Neural progenitor cell (in vitro differentiated cells): ENCODE measurements around the gene CARNS1. TPM values are rescaled to one million over a fixed set of nuclear protein-coding genes. Genes with fewer than 3 reads are reported as not detected.

ENCODE experiments used
- DNase-seq: peaks from one replicate; pipeline ENCODE4 v3.0.0-alpha.2; 2016; ENCODE audit warnings: low spot score
- H2AFZ ChIP-seq: fragments of 200-600 bp; sonication (generic); replicated peaks from 2 replicates; pipeline ENCODE4 v1.6.1; 2016; ENCODE audit warnings: antibody characterized with exemption
- H3F3A ChIP-seq: fragments of 200-600 bp; sonication (generic); 2 replicates; pipeline ENCODE4 v1.6.1; 2016; ENCODE audit warnings: antibody characterized with exemption, low read depth
- H3K27ac ChIP-seq: fragments of 200-600 bp; sonication (generic); 2 replicates; pipeline ENCODE4 v1.5.1; 2016; ENCODE audit warnings: mild to moderate bottlenecking
- H3K27me3 ChIP-seq: fragments of 200-600 bp; sonication (generic); 2 replicates; pipeline ENCODE4 v1.6.1; 2016; ENCODE audit warnings: mild to moderate bottlenecking, moderate library complexity
- H3K36me3 ChIP-seq: fragments of 200-600 bp; sonication (generic); 2 replicates; pipeline ENCODE4 v1.5.1; 2016
- H3K4me1 ChIP-seq: fragments of 200-600 bp; sonication (generic); 2 replicates; pipeline ENCODE4 v1.6.1; 2016; ENCODE audit warnings: mixed run types
- H3K4me2 ChIP-seq: fragments of 200-600 bp; sonication (generic); 2 replicates; pipeline ENCODE4 v1.6.1; 2016
- H3K4me3 ChIP-seq: fragments of 200-600 bp; sonication (generic); 2 replicates; pipeline ENCODE4 v1.5.1; 2016
- H3K79me2 ChIP-seq: fragments of 200-600 bp; sonication (generic); 2 replicates; pipeline ENCODE4 v1.6.1; 2016; ENCODE audit warnings: low read depth
- H3K9ac ChIP-seq: fragments of 200-600 bp; sonication (generic); 2 replicates; pipeline ENCODE4 v1.6.1; 2016
- H3K9me3 ChIP-seq: fragments of 200-600 bp; sonication (generic); 2 replicates; pipeline ENCODE4 v1.5.1; 2016; ENCODE audit warnings: low read depth
- H4K20me1 ChIP-seq: fragments of 200-600 bp; sonication (generic); 2 replicates; pipeline ENCODE4 v1.6.1; 2016; ENCODE audit warnings: low read depth
- H3K27ac Mint-ChIP-seq: 3 replicates; pipeline ENCODE4 v1.8.0; 2021; ENCODE audit warnings: mixed read lengths
- H3K27me3 Mint-ChIP-seq: 2 replicates; pipeline ENCODE4 v1.8.0; 2022; ENCODE audit warnings: low read depth, mild to moderate bottlenecking, inconsistent platforms, moderate library complexity, mixed read lengths; ENCODE audit not compliant: insufficient read depth
- H3K36me3 Mint-ChIP-seq: 3 replicates; pipeline ENCODE4 v1.8.0; 2021; ENCODE audit warnings: mixed read lengths
- H3K4me1 Mint-ChIP-seq: 3 replicates; pipeline ENCODE4 v1.8.0; 2021; ENCODE audit warnings: mixed read lengths
- H3K4me3 Mint-ChIP-seq: 3 replicates; pipeline ENCODE4 v1.8.0; 2021; ENCODE audit warnings: mild to moderate bottlenecking, moderate library complexity, mixed read lengths
- H3K9me3 Mint-ChIP-seq: 3 replicates; pipeline ENCODE4 v1.8.0; 2020; ENCODE audit warnings: mixed read lengths
- EZH2 ChIP-seq: fragments of 200-600 bp; sonication (generic); IDR thresholded peaks from 2 replicates; pipeline ENCODE4 v1.6.1; 2017; ENCODE audit warnings: antibody characterized with exemption, mild to moderate bottlenecking, moderate library complexity
- EZH2phosphoT487 ChIP-seq: fragments of 200-600 bp; sonication (generic); IDR thresholded peaks from 2 replicates; pipeline ENCODE4 v1.6.1; 2017; ENCODE audit warnings: antibody characterized with exemption
- total RNA-seq: library from RNA; depleted of rRNA; stranded (reverse); fragments of >200 nt; gene quantifications from 2 replicates; pipeline ENCODE4 v1.2.3, GENCODE V29; 2015; ENCODE audit warnings: low replicate concordance
- TF ChIP-seq, protein P1 (sequence below): fragments of 200-600 bp; sonication (generic); IDR thresholded peaks from 2 replicates; pipeline ENCODE4 v1.5.1; 2017; ENCODE audit warnings: antibody characterized with exemption, mild to moderate bottlenecking

Gene CARNS1
- total RNA-seq, 1 donor from 2014 or later = 0.52 TPM

GRCh38 chr11:67371189-67371910, 44.1 kb upstream of the CARNS1 start:
- Mint-ChIP-seq H3K27ac (peak overlapping the region; percentile 81), H3K27me3 (peaks cover 21% of the 10 kb centered on the region), H3K4me3 (peak overlapping the region; percentile 86), H3K4me1 (peaks cover 38% of the 10 kb centered on the region), H3K9me3 (no peaks in the 10 kb centered on the region), H3K36me3 (no peaks in the 10 kb centered on the region)
- DNase-seq = peak; percentile 64
- H3F3A ChIP-seq = peaks cover 39% of the 10 kb centered on the region
- TF ChIP-seq, protein P1, sequence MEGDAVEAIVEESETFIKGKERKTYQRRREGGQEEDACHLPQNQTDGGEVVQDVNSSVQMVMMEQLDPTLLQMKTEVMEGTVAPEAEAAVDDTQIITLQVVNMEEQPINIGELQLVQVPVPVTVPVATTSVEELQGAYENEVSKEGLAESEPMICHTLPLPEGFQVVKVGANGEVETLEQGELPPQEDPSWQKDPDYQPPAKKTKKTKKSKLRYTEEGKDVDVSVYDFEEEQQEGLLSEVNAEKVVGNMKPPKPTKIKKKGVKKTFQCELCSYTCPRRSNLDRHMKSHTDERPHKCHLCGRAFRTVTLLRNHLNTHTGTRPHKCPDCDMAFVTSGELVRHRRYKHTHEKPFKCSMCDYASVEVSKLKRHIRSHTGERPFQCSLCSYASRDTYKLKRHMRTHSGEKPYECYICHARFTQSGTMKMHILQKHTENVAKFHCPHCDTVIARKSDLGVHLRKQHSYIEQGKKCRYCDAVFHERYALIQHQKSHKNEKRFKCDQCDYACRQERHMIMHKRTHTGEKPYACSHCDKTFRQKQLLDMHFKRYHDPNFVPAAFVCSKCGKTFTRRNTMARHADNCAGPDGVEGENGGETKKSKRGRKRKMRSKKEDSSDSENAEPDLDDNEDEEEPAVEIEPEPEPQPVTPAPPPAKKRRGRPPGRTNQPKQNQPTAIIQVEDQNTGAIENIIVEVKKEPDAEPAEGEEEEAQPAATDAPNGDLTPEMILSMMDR = peak; percentile 51
- TF ChIP-seq EZH2 = no peak
- no peak for TF ChIP-seq EZH2phosphoT487
- H3K36me3 ChIP-seq = no peaks in the 10 kb centered on the region
- no peak overlapping the region for H3K27ac ChIP-seq
- no peaks in the 10 kb centered on the region for H3K79me2 ChIP-seq
- H3K27me3 ChIP-seq = peaks cover 68% of the 10 kb centered on the region
- peak overlapping the region; percentile 92 for H3K4me2 ChIP-seq
- H3K4me1 ChIP-seq = peaks cover 44% of the 10 kb centered on the region
- H4K20me1 ChIP-seq = peaks cover 16% of the 10 kb centered on the region
- no peak overlapping the region for H3K4me3 ChIP-seq
- H2AFZ ChIP-seq = no peak overlapping the region
- H3K9me3 ChIP-seq = no peaks in the 10 kb centered on the region
- no peak overlapping the region for H3K9ac ChIP-seq

GRCh38 chr11:67371911-67372320, 43.6 kb upstream of the CARNS1 start:
- Histone ChIP-seq H3F3A (peaks cover 45% of the 10 kb centered on the region), H3K4me2 (peak overlapping the region; percentile 92), H4K20me1 (peaks cover 16% of the 10 kb centered on the region), H3K36me3 (no peaks in the 10 kb centered on the region), H3K27me3 (peaks cover 73% of the 10 kb centered on the region), H3K27ac (no peak overlapping the region), H3K9me3 (no peaks in the 10 kb centered on the region), H3K79me2 (no peaks in the 10 kb centered on the region), H2AFZ (no peak overlapping the region), H3K4me3 (peak overlapping the region; percentile 88), H3K4me1 (peaks cover 50% of the 10 kb centered on the region), H3K9ac (no peak overlapping the region)
- H3K27me3 Mint-ChIP-seq = peaks cover 24% of the 10 kb centered on the region
- H3K27ac Mint-ChIP-seq = peak overlapping the region; percentile 94
- TF ChIP-seq EZH2phosphoT487 (no peak), EZH2 (no peak)
- TF ChIP-seq, protein P1 = no peak
- peak; percentile 45 for DNase-seq
- H3K9me3 Mint-ChIP-seq = no peaks in the 10 kb centered on the region
- no peaks in the 10 kb centered on the region for H3K36me3 Mint-ChIP-seq
- peaks cover 44% of the 10 kb centered on the region for H3K4me1 Mint-ChIP-seq
- peak overlapping the region; percentile 86 for H3K4me3 Mint-ChIP-seq

- TF ChIP-seq, protein P1 = no peak
- TF ChIP-seq EZH2 (no peak), EZH2phosphoT487 (no peak)
- H3K4me1 Mint-ChIP-seq = peaks cover 46% of the 10 kb centered on the region
- peaks cover 79% of the 10 kb centered on the region for H3K27me3 ChIP-seq
- H3F3A ChIP-seq = peaks cover 46% of the 10 kb centered on the region
- H2AFZ ChIP-seq = no peak overlapping the region
- no peak overlapping the region for H3K27ac ChIP-seq
- H3K4me3 Mint-ChIP-seq = peak overlapping the region; percentile 86
- H4K20me1 ChIP-seq = peaks cover 16% of the 10 kb centered on the region
- peak overlapping the region; percentile 92 for H3K4me2 ChIP-seq
- H3K9me3 Mint-ChIP-seq = no peaks in the 10 kb centered on the region
- no peaks in the 10 kb centered on the region for H3K9me3 ChIP-seq
- H3K27me3 Mint-ChIP-seq = peaks cover 26% of the 10 kb centered on the region
- H3K27ac Mint-ChIP-seq = no peak overlapping the region
- peaks cover 52% of the 10 kb centered on the region for H3K4me1 ChIP-seq
- DNase-seq = peak; percentile 69
- no peaks in the 10 kb centered on the region for H3K79me2 ChIP-seq
- no peaks in the 10 kb centered on the region for H3K36me3 ChIP-seq
- H3K9ac ChIP-seq = no peak overlapping the region
- peak overlapping the region; percentile 88 for H3K4me3 ChIP-seq
- no peaks in the 10 kb centered on the region for H3K36me3 Mint-ChIP-seq
Observed at GRCh38 chr11:67372321-67372992, 43.0 kb upstream of the CARNS1 start.
